HCT116 (cell line): ENCODE measurements around the gene GABRA6. TPM values are rescaled to one million over a fixed set of nuclear protein-coding genes. Genes with fewer than 3 reads are reported as not detected.

Experiments
- ATAC-seq: fragments of 200-7000 bp; cut with Tn5 transposase; 2 replicates; pipeline ENCODE4 v1.9.1; 2020; ENCODE audit warnings: mild to moderate bottlenecking, moderate library complexity
- BruUV-seq: library from RNA; stranded (reverse); fragments of 400-500 nt; replicated peaks from 2 replicates; lab custom pipeline; 2021; lab: Mats Ljungman, UMichigan
- CTCF ChIA-PET: fragments of 300-600 bp; sonication (Branson Sonifier 250); formaldehyde crosslinking; loops from one replicate; lab custom pipeline; 2021; ENCODE audit warnings: antibody characterized with exemption; lab: Charles Lee
- POLR2A ChIA-PET: fragments of 300-600, 350-600 bp; sonication (Branson Sonifier 250); formaldehyde crosslinking; loops from one replicate; lab custom pipeline; 2021; ENCODE audit warnings: antibody characterized with exemption; lab: Charles Lee
- RAD21 ChIA-PET, 2 experiments: fragments of 300-600 bp; sonication (Branson Sonifier 250); formaldehyde crosslinking; loops; one replicate each; lab custom pipeline; 2023; ENCODE audit warnings: low total read pairs in 2 of 2; ENCODE audit not compliant: uncharacterized antibody in 2 of 2, unreplicated experiment in 2 of 2, low non-redundant PET in 1 of 2; lab: Charles Lee
- DNase-seq: peaks from one replicate; pipeline ENCODE4 v3.0.0-alpha.2; 2010; ENCODE audit warnings: low read depth, low spot score
- H2AFZ ChIP-seq: fragments of 200-600 bp; shearing (Covaris generic), sonication (generic); 2 replicates; pipeline ENCODE4 v1.6.1; 2017; ENCODE audit warnings: low read depth, mixed run types, mixed read lengths, antibody characterized with exemption, low read length; ENCODE audit not compliant: poor library complexity, severe bottlenecking
- H3K27ac ChIP-seq: 2 replicates; pipeline ENCODE4 v1.5.1; 2012; ENCODE audit warnings: low read depth, low read length
- H3K27me3 ChIP-seq: fragments of 200-600 bp; sonication (generic); 2 replicates; pipeline ENCODE4 v1.6.1; 2016; ENCODE audit warnings: mixed run types, low read length, mixed read lengths; ENCODE audit not compliant: insufficient read depth
- H3K36me3 ChIP-seq, 2 experiments: fragments of 200-500 bp in 1 of 2; fragments of 200-600 bp in 1 of 2; sonication (Bioruptor generic) in 1 of 2; sonication (generic) in 1 of 2; 2 replicates each; pipeline versions ENCODE4 v1.5.1 to v1.6.1; 2014 to 2016; ENCODE audit warnings: low read length in 2 of 2, inconsistent platforms in 1 of 2, mixed read lengths in 1 of 2, mixed run types in 1 of 2; ENCODE audit not compliant: insufficient read depth in 2 of 2, control insufficient read depth in 1 of 2
- H3K4me1 ChIP-seq, 2 experiments: fragments of 200-600 bp in 1 of 2; sonication (generic) in 1 of 2; 2 replicates each; pipeline versions ENCODE4 v1.5.1 to v1.6.1; 2012 to 2017; ENCODE audit warnings: low read length in 2 of 2, inconsistent platforms in 1 of 2, mild to moderate bottlenecking in 1 of 2, mixed read lengths in 1 of 2, mixed run types in 1 of 2, moderate library complexity in 1 of 2; ENCODE audit not compliant: insufficient read depth in 2 of 2, control insufficient read depth in 1 of 2
- H3K4me2 ChIP-seq: fragments of 200-600 bp; sonication (generic); 2 replicates; pipeline ENCODE4 v1.6.1; 2017; ENCODE audit warnings: mixed run types, low read length, mixed read lengths
- H3K4me3 ChIP-seq, 2 experiments: fragments of 200-600 bp in 1 of 2; sonication (generic) in 1 of 2; replicated peaks in 1 of 2; 2 replicates each; pipeline ENCODE4 v1.5.1; 2011 to 2016; ENCODE audit warnings: low read length in 2 of 2, control low read depth in 1 of 2, low read depth in 1 of 2, mild to moderate bottlenecking in 1 of 2, mixed read lengths in 1 of 2, mixed run types in 1 of 2
- H3K79me2 ChIP-seq: fragments of 200-600 bp; sonication (generic); 2 replicates; pipeline ENCODE4 v1.6.1; 2017; ENCODE audit warnings: mild to moderate bottlenecking, mixed run types, low read length, moderate library complexity, mixed read lengths; ENCODE audit not compliant: insufficient read depth
- H3K9ac ChIP-seq: fragments of 200-600 bp; sonication (generic); 2 replicates; pipeline ENCODE4 v1.6.1; 2016; ENCODE audit warnings: low read length, mixed read lengths
- H3K9me2 ChIP-seq: fragments of 200-600 bp; sonication (generic), shearing (Covaris generic); 2 replicates; pipeline ENCODE4 v1.6.1; 2017; ENCODE audit warnings: mixed run types, mild to moderate bottlenecking, moderate library complexity; ENCODE audit not compliant: insufficient read depth
- H3K9me3 ChIP-seq, 2 experiments: fragments of 200-500 bp in 1 of 2; fragments of 200-600 bp in 1 of 2; sonication (Bioruptor generic) in 1 of 2; sonication (generic) in 1 of 2; 2 replicates each; pipeline ENCODE4 v1.6.1; 2014 to 2017; ENCODE audit warnings: low read length in 2 of 2, mixed read lengths in 2 of 2, inconsistent platforms in 1 of 2, low read depth in 1 of 2, mild to moderate bottlenecking in 1 of 2, mixed run types in 1 of 2, moderate library complexity in 1 of 2; ENCODE audit not compliant: control insufficient read depth in 1 of 2, insufficient read depth in 1 of 2
- H4K20me1 ChIP-seq: fragments of 200-600 bp; sonication (generic), shearing (Covaris generic); 2 replicates; pipeline ENCODE4 v1.6.1; 2017; ENCODE audit warnings: mixed run types, mild to moderate bottlenecking, moderate library complexity; ENCODE audit not compliant: insufficient read depth
- CEBPB ChIP-seq: IDR thresholded peaks from 2 replicates; pipeline ENCODE4 v1.6.1; 2012; ENCODE audit warnings: low read depth
- CTCF ChIP-seq, 3 experiments: fragments of 200-600 bp in 1 of 3; sonication (generic) in 1 of 3; IDR thresholded peaks in 2 of 3; conservative IDR thresholded peaks in 1 of 3; 2 replicates each; pipeline ENCODE4 v1.5.1; 2012 to 2017; ENCODE audit warnings: low read depth in 2 of 3, low read length in 2 of 3, antibody characterized with exemption in 1 of 3, borderline replicate concordance in 1 of 3, control low read depth in 1 of 3, mild to moderate bottlenecking in 1 of 3, mixed read lengths in 1 of 3, mixed run types in 1 of 3, moderate library complexity in 1 of 3; ENCODE audit not compliant: insufficient read depth in 1 of 3
- EZH2 ChIP-seq: fragments of 200-600 bp; sonication (generic); IDR thresholded peaks from 2 replicates; pipeline ENCODE4 v1.6.1; 2017; ENCODE audit warnings: antibody characterized with exemption, mixed run types
- RAD21 ChIP-seq: IDR thresholded peaks from 2 replicates; pipeline ENCODE4 v1.6.1; 2012; ENCODE audit warnings: low read depth, mild to moderate bottlenecking
- SP1 ChIP-seq: IDR thresholded peaks from 2 replicates; pipeline ENCODE4 v1.6.1; 2012; ENCODE audit warnings: low read depth
- SRF ChIP-seq: IDR thresholded peaks from 2 replicates; pipeline ENCODE4 v1.6.1; 2012; ENCODE audit warnings: low read depth
- ZBTB33 ChIP-seq: IDR thresholded peaks from 2 replicates; pipeline ENCODE4 v1.6.1; 2011; ENCODE audit warnings: mild to moderate bottlenecking, low read length, moderate library complexity; ENCODE audit not compliant: insufficient replicate concordance; ENCODE audit errors: extremely low read depth
- intact Hi-C: fragments of 100-400 bp; cut with micrococcal nuclease; formaldehyde crosslinking; loops from 2 replicates; pipeline ENCODE4 v1.10.0; 2022
- total RNA-seq: library from RNA; stranded (reverse); gene quantifications from one replicate; pipeline ENCODE4 v1.2.1, GENCODE V29; 2021; ENCODE audit not compliant: unreplicated experiment

GABRA6 gene
- total RNA-seq, 1 experiment from 2014 or later = not detected

GRCh38 chr5:161697001-161697400 is 11.5 kb downstream of the GABRA6 start:
- H3K9ac ChIP-seq = no peak overlapping the region
- no peak overlapping the region for H3K4me2 ChIP-seq
- no peaks in the 10 kb centered on the region for H3K79me2 ChIP-seq
- H3K4me1 ChIP-seq = no peaks in the 10 kb centered on the region
- H3K27ac ChIP-seq = no peak overlapping the region
- ChIA-PET RAD21 (no interaction called here), POLR2A (no interaction called here), CTCF (no interaction called here)
- no peak for DNase-seq
- H4K20me1 ChIP-seq = no peaks in the 10 kb centered on the region
- H3K36me3 ChIP-seq = no peaks in the 10 kb centered on the region
- no peak for TF ChIP-seq SP1
- no peak for TF ChIP-seq SRF
- no peak for TF ChIP-seq ZBTB33
- no peak for TF ChIP-seq EZH2
- TF ChIP-seq CEBPB = no peak
- no peak for TF ChIP-seq RAD21
- TF ChIP-seq CTCF (IDR thresholded peaks at IDR 0.05 in 2 of 3, conservative IDR thresholded peaks at IDR 0.05 in 1 of 3; ENCODE audit: borderline replicate concordance in 1 of 3, insufficient read depth in 1 of 3, low read depth in 2 of 3, low read length in 2 of 3) = no peak
- H3K9me2 ChIP-seq = no peaks in the 10 kb centered on the region
- no peak for ATAC-seq
- H3K4me3 ChIP-seq = no peak overlapping the region
- BruUV-seq = no TSS peak
- intact Hi-C loops = no loop called here
- peaks cover 0 to 12% of the 10 kb centered on the region in 2 experiments; a peak in 3 of 4 replicates for H3K9me3 ChIP-seq
- H2AFZ ChIP-seq = no peak overlapping the region
- H3K27me3 ChIP-seq = no peaks in the 10 kb centered on the region
